ENCODE results near the gene RFPL2. TPM values are rescaled to one million over a fixed set of nuclear protein-coding genes. Genes with fewer than 3 reads are reported as not detected.

The RFPL2 gene
- total and polyA plus RNA-seq, 2 donors (not counting 3 experiments of a cell fraction or from before 2014, with no cell fraction given) = not detected

DNA sequence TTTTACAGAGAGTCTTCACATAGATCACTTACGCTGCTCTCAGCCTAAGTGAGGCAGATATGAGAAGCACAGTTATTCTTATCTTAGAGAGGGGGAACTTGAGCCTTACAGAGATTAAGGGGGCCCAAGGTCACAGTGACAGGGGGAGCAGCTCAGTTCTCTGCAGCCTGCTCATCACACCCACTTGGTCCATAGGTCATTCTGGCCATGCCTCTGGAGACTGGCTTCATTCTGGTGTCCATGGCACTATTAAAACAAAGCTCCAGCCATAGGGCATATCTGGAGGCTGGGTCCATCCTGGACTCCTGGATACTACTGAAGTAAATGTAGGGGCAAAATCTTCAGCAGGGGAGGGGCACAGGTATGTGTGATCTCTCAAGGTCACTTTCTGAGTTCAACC is 44.4 kb upstream of the RFPL2 start:
- no peaks in the 10 kb centered on the region for H3K79me2 ChIP-seq (ENCODE audit: control insufficient read depth, insufficient read depth, low read length)
- DNase-seq (ENCODE audit: low read depth, low spot score) (no peak), FAIRE-seq (no peak)
- no peaks in the 10 kb centered on the region for H3K36me3 ChIP-seq (ENCODE audit: control insufficient read depth in 2 of 2, extremely low read depth in 1 of 2, insufficient read depth in 2 of 2, low read length in 2 of 2)
- CTCF ChIA-PET = no interaction called here
- TF ChIP-seq GATA2 (IDR thresholded peaks at IDR 0.05; ENCODE audit: insufficient read depth, insufficient read length, low read depth, low read length) (no peak), POLR2A (IDR thresholded peaks at IDR 0.05; ENCODE audit: low read depth, low read length) (no peak)
- dilution Hi-C loops (cut with MboI; ENCODE audit: extremely low pct_ligation_motif_present, low sequenced_read_pairs) (no loop called here), intact Hi-C loops (cut with micrococcal nuclease) (no loop called here)
- H3K4me1 ChIP-seq (ENCODE audit: control insufficient read depth, extremely low read depth, insufficient read depth, low read length) = peaks cover 5% of the 10 kb centered on the region
- H3K9me3 ChIP-seq (replicated peaks; ENCODE audit: control insufficient read depth, insufficient read depth, low read length) = no peaks in the 10 kb centered on the region
- no peaks in the 10 kb centered on the region for H3K9me1 ChIP-seq (replicated peaks; ENCODE audit: control insufficient read depth, extremely low read depth, insufficient read depth, low read length)
- POLR2A ChIA-PET = no interaction called here
- BruUV-seq (replicated peaks) = no TSS peak
- H2AFZ ChIP-seq (ENCODE audit: low read depth, low read length) = no peak overlapping the region
- no peak overlapping the region for H3K4me2 ChIP-seq (ENCODE audit: insufficient read depth, low read length)
- no peak overlapping the region for H3K27ac ChIP-seq (ENCODE audit: insufficient read depth, low read depth, low read length)
- no peaks in the 10 kb centered on the region for H4K20me1 ChIP-seq (replicated peaks; ENCODE audit: control insufficient read depth, extremely low read depth, insufficient read depth, low read length)
- H3K4me3 ChIP-seq (replicated peaks in 1 of 3; ENCODE audit: insufficient read depth in 1 of 3, low read depth in 1 of 3, low read length in 3 of 3) = no peak overlapping the region
- H3K27me3 ChIP-seq (ENCODE audit: control insufficient read depth in 2 of 2, insufficient read depth in 2 of 2, low read length in 2 of 2) = no peaks in the 10 kb centered on the region
- no peak overlapping the region for H3K9ac ChIP-seq (replicated peaks; ENCODE audit: extremely low read depth, insufficient read depth, low read length)

DNA sequence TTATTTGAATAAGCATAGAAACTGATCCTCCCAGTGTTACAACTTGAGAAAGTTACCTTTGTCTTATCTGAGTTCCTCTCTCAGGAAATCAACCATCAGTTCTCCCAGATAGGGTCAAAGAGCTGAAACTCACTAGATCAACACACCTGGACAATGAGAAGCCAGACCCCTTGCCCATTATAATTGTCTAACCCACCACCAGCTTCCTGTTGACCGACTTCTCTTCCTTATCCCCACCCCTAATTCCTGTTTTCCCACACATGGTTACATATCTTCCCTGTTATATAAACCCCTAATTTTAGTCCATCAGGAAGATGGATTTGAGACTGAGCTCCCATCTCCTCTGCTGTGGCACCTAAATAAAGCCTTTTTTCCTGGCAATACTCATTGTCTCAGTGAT is 43.4 kb upstream of the RFPL2 start:
- TF ChIP-seq, protein P1, sequence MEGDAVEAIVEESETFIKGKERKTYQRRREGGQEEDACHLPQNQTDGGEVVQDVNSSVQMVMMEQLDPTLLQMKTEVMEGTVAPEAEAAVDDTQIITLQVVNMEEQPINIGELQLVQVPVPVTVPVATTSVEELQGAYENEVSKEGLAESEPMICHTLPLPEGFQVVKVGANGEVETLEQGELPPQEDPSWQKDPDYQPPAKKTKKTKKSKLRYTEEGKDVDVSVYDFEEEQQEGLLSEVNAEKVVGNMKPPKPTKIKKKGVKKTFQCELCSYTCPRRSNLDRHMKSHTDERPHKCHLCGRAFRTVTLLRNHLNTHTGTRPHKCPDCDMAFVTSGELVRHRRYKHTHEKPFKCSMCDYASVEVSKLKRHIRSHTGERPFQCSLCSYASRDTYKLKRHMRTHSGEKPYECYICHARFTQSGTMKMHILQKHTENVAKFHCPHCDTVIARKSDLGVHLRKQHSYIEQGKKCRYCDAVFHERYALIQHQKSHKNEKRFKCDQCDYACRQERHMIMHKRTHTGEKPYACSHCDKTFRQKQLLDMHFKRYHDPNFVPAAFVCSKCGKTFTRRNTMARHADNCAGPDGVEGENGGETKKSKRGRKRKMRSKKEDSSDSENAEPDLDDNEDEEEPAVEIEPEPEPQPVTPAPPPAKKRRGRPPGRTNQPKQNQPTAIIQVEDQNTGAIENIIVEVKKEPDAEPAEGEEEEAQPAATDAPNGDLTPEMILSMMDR (IDR thresholded peaks at IDR 0.05; ENCODE audit: extremely low read depth in 1 of 2, insufficient read depth in 1 of 2, low read depth in 1 of 2, low read length in 2 of 2) = no peak
- TF ChIP-seq POLR2A (IDR thresholded peaks at IDR 0.05; ENCODE audit: low read depth, low read length) (no peak), JUN (IDR thresholded peaks at IDR 0.05; ENCODE audit: borderline replicate concordance, insufficient read depth, insufficient read length, low read depth) (no peak), MYC (IDR thresholded peaks at IDR 0.05; ENCODE audit: low read depth, low read length) (no peak), GATA2 (IDR thresholded peaks at IDR 0.05; ENCODE audit: insufficient read depth, insufficient read length, low read depth, low read length) (no peak), POLR2AphosphoS5 (IDR thresholded peaks at IDR 0.05; ENCODE audit: insufficient read depth, low read depth, low read length) (no peak), EZH2 (IDR thresholded peaks at IDR 0.05; ENCODE audit: borderline replicate concordance, low read depth, low read length, severe bottlenecking) (no peak), FOS (IDR thresholded peaks at IDR 0.05; ENCODE audit: borderline replicate concordance, insufficient read depth, low read length) (no peak)
- TF ChIP-seq, protein P2, sequence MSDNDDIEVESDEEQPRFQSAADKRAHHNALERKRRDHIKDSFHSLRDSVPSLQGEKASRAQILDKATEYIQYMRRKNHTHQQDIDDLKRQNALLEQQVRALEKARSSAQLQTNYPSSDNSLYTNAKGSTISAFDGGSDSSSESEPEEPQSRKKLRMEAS (IDR thresholded peaks at IDR 0.05; ENCODE audit: insufficient read depth, insufficient read length) = no peak
- Histone ChIP-seq H3K36me3 (ENCODE audit: control insufficient read depth in 2 of 2, extremely low read depth in 1 of 2, insufficient read depth in 2 of 2, low read length in 2 of 2) (no peaks in the 10 kb centered on the region), H3K9me3 (replicated peaks; ENCODE audit: control insufficient read depth, insufficient read depth, low read length) (no peaks in the 10 kb centered on the region), H3K4me1 (ENCODE audit: control insufficient read depth, extremely low read depth, insufficient read depth, low read length) (peaks cover 5% of the 10 kb centered on the region), H3K9me1 (replicated peaks; ENCODE audit: control insufficient read depth, extremely low read depth, insufficient read depth, low read length) (no peaks in the 10 kb centered on the region), H3K79me2 (ENCODE audit: control insufficient read depth, insufficient read depth, low read length) (no peaks in the 10 kb centered on the region), H2AFZ (ENCODE audit: low read depth, low read length) (no peak overlapping the region), H3K4me2 (ENCODE audit: insufficient read depth, low read length) (peak overlapping the region; percentile 17), H3K27ac (ENCODE audit: insufficient read depth, low read depth, low read length) (no peak overlapping the region), H3K27me3 (ENCODE audit: control insufficient read depth in 2 of 2, insufficient read depth in 2 of 2, low read length in 2 of 2) (no peaks in the 10 kb centered on the region), H3K4me3 (replicated peaks in 1 of 3; ENCODE audit: insufficient read depth in 1 of 3, low read depth in 1 of 3, low read length in 3 of 3) (no peak overlapping the region), H3K9ac (replicated peaks; ENCODE audit: extremely low read depth, insufficient read depth, low read length) (no peak overlapping the region), H4K20me1 (replicated peaks; ENCODE audit: control insufficient read depth, extremely low read depth, insufficient read depth, low read length) (no peaks in the 10 kb centered on the region)
- dilution Hi-C loops (cut with MboI; ENCODE audit: extremely low pct_ligation_motif_present, low sequenced_read_pairs) (no loop called here), intact Hi-C loops (cut with micrococcal nuclease) (no loop called here)
- FAIRE-seq = peak; percentile 33
- ChIA-PET CTCF (no interaction called here), POLR2A (no interaction called here)
- no TSS peak for BruUV-seq (replicated peaks)
- DNase-seq (ENCODE audit: low read depth, low spot score) = peak; percentile 67
